Neuronal stem cell (in vitro differentiated cells): ENCODE measurements around the gene PCMTD2.

ENCODE experiments used
- DNase-seq: peaks from one replicate; pipeline ENCODE4 v3.0.0-alpha.2; 2013; ENCODE audit warnings: low spot score
- H2AFZ ChIP-seq: one replicate; pipeline ENCODE4 v1.6.1; 2013; ENCODE audit warnings: mild to moderate bottlenecking, low read length, inconsistent platforms
- H2AK5ac ChIP-seq: 2 replicates; pipeline ENCODE4 v1.6.1; 2013; ENCODE audit warnings: low read depth, mild to moderate bottlenecking, inconsistent platforms, low read length, moderate library complexity, mixed read lengths
- H2BK120ac ChIP-seq: 2 replicates; pipeline ENCODE4 v1.6.1; 2013; ENCODE audit warnings: low read depth, mild to moderate bottlenecking, inconsistent platforms, low read length, moderate library complexity, mixed read lengths
- H2BK12ac ChIP-seq: one replicate; pipeline ENCODE4 v1.6.1; 2013; ENCODE audit warnings: low read length, inconsistent platforms
- H2BK15ac ChIP-seq: 2 replicates; pipeline ENCODE4 v1.6.1; 2013; ENCODE audit warnings: mild to moderate bottlenecking, low read length, inconsistent platforms, mixed read lengths
- H2BK5ac ChIP-seq: one replicate; pipeline ENCODE4 v1.6.1; 2013; ENCODE audit warnings: inconsistent platforms, mild to moderate bottlenecking, low read length, moderate library complexity
- H3K14ac ChIP-seq: one replicate; pipeline ENCODE4 v1.6.1; 2013; ENCODE audit warnings: low read length, inconsistent platforms
- H3K18ac ChIP-seq: 2 replicates; pipeline ENCODE4 v1.6.1; 2013; ENCODE audit warnings: low read length, inconsistent platforms
- H3K23ac ChIP-seq: 2 replicates; pipeline ENCODE4 v1.6.1; 2013; ENCODE audit warnings: low read depth, mild to moderate bottlenecking, mixed read lengths, low read length, inconsistent platforms; ENCODE audit not compliant: poor library complexity
- H3K27ac ChIP-seq: replicated peaks from 3 replicates; pipeline ENCODE4 v1.5.1; 2013; ENCODE audit warnings: low read length, inconsistent platforms
- H3K27me3 ChIP-seq, 3 experiments: 2 replicates each; pipeline ENCODE4 v1.6.1; 2013; ENCODE audit warnings: low read length in 3 of 3, mild to moderate bottlenecking in 2 of 3, inconsistent platforms in 1 of 3, low read depth in 1 of 3, mixed read lengths in 1 of 3, moderate library complexity in 1 of 3; ENCODE audit not compliant: control insufficient read depth in 3 of 3, insufficient read depth in 3 of 3
- H3K36me3 ChIP-seq, 2 donors: replicated peaks in 1 of 2; 2 replicates each; pipeline ENCODE4 v1.6.1; 2013; ENCODE audit warnings: low read length in 2 of 2; ENCODE audit not compliant: control insufficient read depth in 2 of 2, insufficient read depth in 2 of 2
- H3K4ac ChIP-seq: 2 replicates; pipeline ENCODE4 v1.6.1; 2013; ENCODE audit warnings: inconsistent platforms, mild to moderate bottlenecking, low read length, moderate library complexity
- H3K4me1 ChIP-seq, 2 donors: 1 replicate in 1 of 2; 2 replicates in 1 of 2; pipeline ENCODE4 v1.6.1; 2013; ENCODE audit warnings: low read length in 2 of 2, low read depth in 1 of 2; ENCODE audit not compliant: control insufficient read depth in 2 of 2, insufficient read depth in 1 of 2
- H3K4me2 ChIP-seq: one replicate; pipeline ENCODE4 v1.6.1; 2013; ENCODE audit warnings: mild to moderate bottlenecking, low read length, inconsistent platforms; ENCODE audit not compliant: insufficient read depth, poor library complexity, severe bottlenecking
- H3K4me3 ChIP-seq, 2 donors: 2 replicates each; pipeline ENCODE4 v1.5.1; 2013; ENCODE audit warnings: low read length in 2 of 2, mild to moderate bottlenecking in 2 of 2, inconsistent platforms in 1 of 2, moderate library complexity in 1 of 2
- H3K79me1 ChIP-seq: one replicate; pipeline ENCODE4 v1.6.1; 2013; ENCODE audit warnings: low read depth, mild to moderate bottlenecking, inconsistent platforms, low read length, moderate library complexity
- H3K9ac ChIP-seq: one replicate; pipeline ENCODE4 v1.6.1; 2013; ENCODE audit warnings: mild to moderate bottlenecking, low read depth, low read length, inconsistent platforms; ENCODE audit not compliant: poor library complexity
- H3K9me3 ChIP-seq, 2 donors: replicated peaks in 1 of 2; 2 replicates each; pipeline versions ENCODE3 to v1.6.1; 2013; ENCODE audit warnings: low read length in 2 of 2, mild to moderate bottlenecking in 2 of 2, inconsistent platforms in 1 of 2, low read depth in 1 of 2, mixed read lengths in 1 of 2, moderate library complexity in 1 of 2; ENCODE audit not compliant: control insufficient read depth in 2 of 2, insufficient read depth in 1 of 2
- H4K8ac ChIP-seq: one replicate; pipeline ENCODE4 v1.6.1; 2013; ENCODE audit warnings: low read depth, mild to moderate bottlenecking, inconsistent platforms, low read length, moderate library complexity
- H4K91ac ChIP-seq: one replicate; pipeline ENCODE4 v1.6.1; 2013; ENCODE audit warnings: low read length, low read depth, mild to moderate bottlenecking, inconsistent platforms; ENCODE audit not compliant: poor library complexity
- WGBS, 2 donors: extraction: QIAGEN DNeasy Blood & Tissue Kit; methylation state at CpG; one replicate each; pipeline ENCODE4 v1.1.7; 2013; ENCODE audit warnings: missing lambda C conversion rate in 2 of 2, mixed read lengths in 1 of 2; ENCODE audit not compliant: insufficient read length in 2 of 2, insufficient replicate concordance in 1 of 2; ENCODE audit errors: extremely low coverage in 2 of 2; 5-methylcytosine and 5-hydroxymethylcytosine counted together

Gene PCMTD2

DNA sequence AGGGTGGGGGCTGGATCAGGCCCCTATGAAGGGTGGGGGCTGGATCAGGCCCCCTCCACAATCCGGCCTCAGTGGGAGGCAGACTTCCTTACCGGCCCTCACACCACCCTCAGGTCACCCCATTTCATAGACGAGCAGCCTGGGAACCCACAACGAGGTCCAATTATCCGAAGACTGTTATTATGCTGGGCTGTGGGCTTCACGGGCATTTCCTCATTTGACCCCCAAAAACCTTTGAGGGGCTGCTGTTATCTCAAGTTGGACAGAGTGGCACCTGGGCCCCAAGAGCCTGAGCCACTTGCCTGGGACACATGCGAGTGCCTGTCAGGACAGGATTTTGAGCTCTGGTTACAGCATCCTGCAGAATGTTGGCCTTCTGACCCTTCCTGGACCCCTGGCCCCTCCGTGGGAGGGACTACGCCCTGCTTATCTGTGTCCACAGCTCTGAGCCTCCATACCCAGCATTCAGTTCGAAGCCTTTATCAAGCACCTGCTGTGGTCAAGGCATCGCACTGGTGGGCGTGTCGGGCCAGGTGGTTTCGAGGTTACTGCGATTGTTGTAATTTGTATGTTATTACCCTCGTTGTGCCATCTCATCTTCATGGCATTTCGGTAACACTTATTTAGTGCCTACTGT is 34.5 kb upstream of the PCMTD2 start:
- Histone ChIP-seq H3K4me2 (no peak overlapping the region), H2BK5ac (no peak overlapping the region), H3K4me3 (no peak overlapping the region), H3K27me3 (peaks cover 0 to 37% (median 0%) of the 10 kb centered on the region in 3 experiments), H3K9me3 (no peaks in the 10 kb centered on the region), H2BK15ac (no peak overlapping the region), H4K91ac (no peak overlapping the region), H3K23ac (no peak overlapping the region), H3K4ac (no peak overlapping the region), H3K27ac (no peak overlapping the region), H3K9ac (no peak overlapping the region), H3K18ac (no peak overlapping the region), H2BK120ac (no peak overlapping the region), H3K14ac (no peak overlapping the region), H4K8ac (no peak overlapping the region), H3K36me3 (no peaks in the 10 kb centered on the region), H2AFZ (no peak overlapping the region), H2BK12ac (no peak overlapping the region), H2AK5ac (no peak overlapping the region), H3K4me1 (peaks cover 14 to 22% of the 10 kb centered on the region in 2 donors), H3K79me1 (no peaks in the 10 kb centered on the region)
- no peak for DNase-seq
- no CpG with 5 or more reads among the region's 17 CpGs for WGBS, 2 donors

DNA sequence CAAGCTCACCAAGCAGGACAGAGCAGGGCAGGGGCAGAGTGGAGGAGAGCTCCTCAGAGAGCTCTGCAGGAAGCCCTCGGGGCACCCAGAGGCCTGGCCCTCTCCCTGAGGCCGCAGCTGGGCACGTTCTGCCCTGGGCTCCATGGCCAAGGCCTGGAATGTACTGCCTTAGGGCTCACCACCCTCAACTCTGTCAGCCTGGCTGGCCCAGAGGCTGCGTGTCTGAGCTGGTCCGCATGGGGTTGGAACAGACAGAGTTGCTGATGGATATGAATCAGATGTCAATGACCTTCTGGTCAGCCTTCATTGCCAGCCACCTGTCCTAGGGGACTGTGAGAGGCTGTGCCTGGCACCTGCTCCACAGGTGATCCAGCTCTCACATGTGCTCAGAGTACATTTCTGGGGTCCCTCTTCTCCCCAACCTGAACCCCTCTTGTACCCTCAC is 33.2 kb upstream of the PCMTD2 start:
- no peak for DNase-seq
- H2BK12ac ChIP-seq: peak overlapping the region; percentile 46
- H3K4ac ChIP-seq: no peak overlapping the region
- no peak overlapping the region for H3K27ac ChIP-seq
- peaks cover 0 to 38% (median 0%) of the 10 kb centered on the region in 3 experiments for H3K27me3 ChIP-seq
- H3K9ac ChIP-seq: no peak overlapping the region
- peak overlapping the region; percentile 82 for H2AK5ac ChIP-seq
- H3K4me2 ChIP-seq: no peak overlapping the region
- H3K9me3 ChIP-seq: no peaks in the 10 kb centered on the region
- no peak overlapping the region for H2BK120ac ChIP-seq
- H4K91ac ChIP-seq: no peak overlapping the region
- H2BK5ac ChIP-seq: peak overlapping the region; percentile 88
- no peak overlapping the region for H2AFZ ChIP-seq
- no peaks in the 10 kb centered on the region for H3K79me1 ChIP-seq
- no peak overlapping the region for H3K4me3 ChIP-seq
- WGBS, 2 donors: no CpG with 5 or more reads among the region's 5 CpGs
- no peaks in the 10 kb centered on the region for H3K36me3 ChIP-seq
- H3K23ac ChIP-seq: peak overlapping the region; percentile 82
- no peak overlapping the region for H4K8ac ChIP-seq
- peak overlapping the region; percentile 69 for H3K18ac ChIP-seq
- peaks cover 18 to 27% of the 10 kb centered on the region in 2 donors for H3K4me1 ChIP-seq
- no peak overlapping the region for H3K14ac ChIP-seq
- H2BK15ac ChIP-seq: peak overlapping the region; percentile 96

DNA sequence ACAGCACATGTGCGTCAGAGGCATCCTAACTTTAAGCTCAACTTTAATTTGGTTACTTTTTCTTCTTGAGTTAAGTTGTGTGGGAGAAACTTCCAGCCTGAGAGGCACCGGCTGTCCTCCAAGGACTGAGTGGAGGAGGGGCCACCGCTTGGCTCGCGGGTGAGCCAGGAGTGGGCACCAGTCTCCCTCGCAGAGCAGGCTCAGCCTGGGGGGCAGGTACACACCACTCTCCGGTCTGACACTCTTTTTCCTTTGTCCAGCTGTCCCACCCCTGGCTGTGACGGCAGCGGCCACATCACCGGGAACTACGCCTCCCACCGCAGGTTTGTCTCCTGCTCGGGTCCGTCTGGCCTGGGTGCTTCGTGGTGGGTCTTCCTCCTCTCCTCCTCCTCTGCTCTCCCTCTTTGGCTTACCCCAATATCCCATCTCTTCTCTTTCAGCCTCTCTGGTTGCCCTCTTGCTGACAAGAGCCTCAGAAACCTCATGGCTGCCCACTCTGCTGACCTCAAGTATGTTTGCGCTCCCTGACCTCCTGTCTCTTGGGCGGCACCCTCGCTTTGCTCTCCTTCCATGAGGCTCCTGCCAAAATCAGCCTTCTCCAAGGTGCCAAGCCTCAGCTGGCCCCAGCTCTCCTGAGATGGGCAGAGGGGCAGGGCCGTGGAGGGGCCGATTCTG is 32.6 kb upstream of the PCMTD2 start:
- peak overlapping the region; percentile 55 for H3K9ac ChIP-seq
- no peak overlapping the region for H3K4me2 ChIP-seq
- no peak overlapping the region for H3K27ac ChIP-seq
- H3K23ac ChIP-seq: peak overlapping the region; percentile 75
- H3K27me3 ChIP-seq: peaks cover 0 to 42% (median 0%) of the 10 kb centered on the region in 3 experiments
- peak overlapping the region; percentile 90 for H2AFZ ChIP-seq
- no peak overlapping the region for H4K8ac ChIP-seq
- peak overlapping the region; percentile 92 for H3K18ac ChIP-seq
- no peaks in the 10 kb centered on the region for H3K36me3 ChIP-seq
- H4K91ac ChIP-seq: peak overlapping the region; percentile 61
- H2BK12ac ChIP-seq: peak overlapping the region; percentile 78
- no peak overlapping the region for H3K14ac ChIP-seq
- H2BK120ac ChIP-seq: peak overlapping the region; percentile 54
- H3K4me3 ChIP-seq: no peak overlapping the region
- H2BK5ac ChIP-seq: peak overlapping the region; percentile 88
- peak overlapping the region; percentile 66 for H3K4ac ChIP-seq
- H3K4me1 ChIP-seq: peaks cover 18 to 27% of the 10 kb centered on the region in 2 donors
- H3K79me1 ChIP-seq: no peaks in the 10 kb centered on the region
- peak overlapping the region; percentile 82 for H2AK5ac ChIP-seq
- WGBS, 2 donors: no CpG with 5 or more reads among the region's 20 CpGs
- no peaks in the 10 kb centered on the region for H3K9me3 ChIP-seq
- no peak for DNase-seq
- H2BK15ac ChIP-seq: peak overlapping the region; percentile 96

DNA sequence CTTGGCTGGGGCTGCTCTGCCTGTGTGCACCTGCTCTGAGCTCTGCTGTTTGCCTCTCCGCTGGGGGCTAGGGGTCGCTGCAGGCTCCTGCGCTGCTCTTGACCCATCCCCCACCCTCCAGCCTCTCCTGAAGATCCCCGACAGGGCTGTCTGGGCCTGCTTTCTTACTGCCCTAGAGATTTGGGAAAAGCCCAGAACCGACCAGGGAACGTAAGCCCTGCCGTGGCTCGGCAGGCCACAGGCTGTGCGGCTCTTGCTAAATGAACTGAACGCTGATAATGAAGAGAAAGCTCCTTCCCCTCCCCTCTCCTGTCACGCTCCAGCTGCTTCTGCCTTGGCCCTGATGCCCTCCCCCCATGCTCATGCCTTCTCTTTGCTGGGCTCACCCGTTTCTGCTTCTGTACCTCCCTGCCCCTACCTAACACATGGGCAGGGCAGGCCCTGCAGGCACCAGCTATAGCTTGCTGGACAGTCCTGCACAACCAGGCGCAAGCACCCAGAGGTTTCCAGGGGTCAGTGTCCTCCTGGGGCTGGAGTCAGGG is 32.0 kb upstream of the PCMTD2 start:
- Histone ChIP-seq H2BK120ac (no peak overlapping the region), H4K91ac (peak overlapping the region; percentile 68), H3K14ac (peak overlapping the region; percentile 39), H3K27ac (peak overlapping the region; percentile 63), H3K4me2 (peak overlapping the region; percentile 31), H3K23ac (peak overlapping the region; percentile 3), H3K18ac (peak overlapping the region; percentile 95), H3K79me1 (no peaks in the 10 kb centered on the region), H3K4ac (peak overlapping the region; percentile 46), H2BK12ac (peak overlapping the region; percentile 78), H2AFZ (peak overlapping the region; percentile 90), H2BK5ac (peak overlapping the region; percentile 88), H3K9me3 (no peaks in the 10 kb centered on the region), H3K27me3 (peaks cover 0 to 47% (median 0%) of the 10 kb centered on the region in 3 experiments), H4K8ac (peak overlapping the region; percentile 52), H2BK15ac (peak overlapping the region; percentile 96), H3K9ac (peak overlapping the region; percentile 71), H3K36me3 (no peaks in the 10 kb centered on the region), H2AK5ac (peak overlapping the region; percentile 82), H3K4me1 (peaks cover 18 to 27% of the 10 kb centered on the region in 2 donors), H3K4me3 (no peak overlapping the region)
- DNase-seq: peak; percentile 63
- no CpG with 5 or more reads among the region's 13 CpGs for WGBS, 2 donors
